HepG2 (cell line): ENCODE measurements around the gene CAMK2A. TPM values are rescaled to one million over a fixed set of nuclear protein-coding genes. Genes with fewer than 3 reads are reported as not detected.

Source experiments
- ATAC-seq: fragments of 200-7000 bp; cut with Tn5 transposase; 3 replicates; pipeline ENCODE4 v1.9.1; 2020; ENCODE audit warnings: mild to moderate bottlenecking, moderate library complexity
- BruUV-seq: library from RNA; stranded (reverse); fragments of 400-500 nt; replicated peaks from 2 replicates; lab custom pipeline; 2021; lab: Mats Ljungman, UMichigan
- CTCF ChIA-PET: fragments of 300-600 bp; formaldehyde crosslinking; extraction: SDS; loops from one replicate; lab custom pipeline; 2021; ENCODE audit warnings: low total read pairs, inconsistent platforms, low intra/inter-chr PET ratio; lab: Yijun Ruan, JAX
- POLR2A ChIA-PET: fragments of 350-600 bp; sonication (Branson Sonifier 250); formaldehyde crosslinking; loops from one replicate; lab custom pipeline; 2020; ENCODE audit warnings: antibody characterized with exemption, inconsistent platforms; lab: Yijun Ruan, JAX
- DNase-seq: peaks from one replicate; pipeline ENCODE4 v3.0.0-alpha.2; 2015; ENCODE audit warnings: low spot score
- FAIRE-seq: peaks from 3 replicates; lab custom pipeline; 2011; peaks lifted over from hg19 to GRCh38; lab: Jason Lieb, UNC
- H2AFZ ChIP-seq: one replicate; pipeline ENCODE4 v1.6.1; 2011; ENCODE audit warnings: low read length, inconsistent platforms
- H3K27ac ChIP-seq: fragments of 300-600 bp; 3 replicates; pipeline ENCODE4 v1.8.0; 2011; ENCODE audit warnings: mixed run types, mild to moderate bottlenecking, mixed read lengths, low read length, inconsistent platforms; ENCODE audit not compliant: insufficient read depth; ENCODE audit errors: extremely low read length
- H3K27me3 ChIP-seq, 2 experiments: fragments of 200-600 bp in 1 of 2; 2 replicates in 1 of 2; 3 replicates in 1 of 2; pipeline versions ENCODE4 v1.6.0 to v1.8.0; 2011; ENCODE audit warnings: low read length in 2 of 2, mild to moderate bottlenecking in 2 of 2, moderate library complexity in 2 of 2, inconsistent platforms in 1 of 2; ENCODE audit not compliant: insufficient read depth in 2 of 2, control insufficient read depth in 1 of 2
- H3K36me3 ChIP-seq, 2 experiments: fragments of 200-600 bp in 1 of 2; replicated peaks in 1 of 2; 2 replicates in 1 of 2; 3 replicates in 1 of 2; pipeline versions ENCODE4 v1.5.1 to v1.8.0; 2011; ENCODE audit warnings: low read length in 2 of 2, inconsistent platforms in 1 of 2; ENCODE audit not compliant: insufficient read depth in 2 of 2, control insufficient read depth in 1 of 2
- H3K4me1 ChIP-seq: 2 replicates; pipeline ENCODE4 v1.5.1; 2012; ENCODE audit warnings: low read length, inconsistent platforms; ENCODE audit not compliant: insufficient read depth
- H3K4me2 ChIP-seq: 2 replicates; pipeline ENCODE4 v1.6.0; 2011; ENCODE audit warnings: low read depth, low read length, inconsistent platforms
- H3K4me3 ChIP-seq, 3 experiments: fragments of 200-600 bp in 1 of 3; sonication (generic), shearing (Covaris generic) in 1 of 3; replicated peaks in 1 of 3; 2 replicates each; pipeline ENCODE4 v1.5.1; 2011 to 2016; ENCODE audit warnings: low read length in 3 of 3, inconsistent platforms in 2 of 3, low read depth in 2 of 3, mild to moderate bottlenecking in 2 of 3, control low read depth in 1 of 3, mixed read lengths in 1 of 3; ENCODE audit not compliant: insufficient read depth in 1 of 3
- H3K79me2 ChIP-seq: one replicate; pipeline ENCODE4 v1.6.1; 2011; ENCODE audit warnings: low read length, inconsistent platforms; ENCODE audit not compliant: insufficient read depth
- H3K9ac ChIP-seq: 2 replicates; pipeline ENCODE4 v1.6.0; 2011; ENCODE audit warnings: mild to moderate bottlenecking, low read depth, low read length, inconsistent platforms; ENCODE audit not compliant: insufficient read depth
- H3K9me3 ChIP-seq: 2 replicates; pipeline ENCODE4 v1.5.1; 2012; ENCODE audit warnings: mild to moderate bottlenecking, low read length
- H4K20me1 ChIP-seq: 2 replicates; pipeline ENCODE4 v1.6.0; 2011; ENCODE audit warnings: inconsistent platforms, mild to moderate bottlenecking, low read length, moderate library complexity; ENCODE audit not compliant: insufficient read depth
- GPN1 ChIP-seq: sonication (generic); formaldehyde crosslinking; IDR thresholded peaks from 2 replicates; pipeline ENCODE4 v1.5.1; 2020; ENCODE audit warnings: missing genetic modification reagents, borderline replicate concordance
- KLF12 ChIP-seq: sonication (generic); formaldehyde crosslinking; IDR thresholded peaks from 2 replicates; pipeline ENCODE4 v1.4.0; 2020; ENCODE audit warnings: missing genetic modification reagents, borderline replicate concordance
- KLF15 ChIP-seq: sonication (generic); formaldehyde crosslinking; IDR thresholded peaks from 2 replicates; pipeline ENCODE4 v1.8.1; 2023; ENCODE audit warnings: borderline replicate concordance, mild to moderate bottlenecking, inconsistent platforms, missing genetic modification reagents, mixed read lengths
- NR2F6 ChIP-seq, 2 experiments: IDR thresholded peaks; 2 replicates each; pipeline ENCODE4 v1.6.1; 2016; ENCODE audit warnings: antibody characterized with exemption in 1 of 2, mild to moderate bottlenecking in 1 of 2
- NRL ChIP-seq: sonication (generic); formaldehyde crosslinking; IDR thresholded peaks from 2 replicates; pipeline ENCODE4 v1.5.0; 2020; ENCODE audit warnings: missing genetic modification reagents, mild to moderate bottlenecking, moderate library complexity, borderline replicate concordance
- RAD21 ChIP-seq: fragments of 450-650 bp; formaldehyde crosslinking; IDR thresholded peaks from 2 replicates; pipeline ENCODE4 v1.5.0; 2020; ENCODE audit warnings: mild to moderate bottlenecking
- RXRB ChIP-seq: IDR thresholded peaks from 2 replicates; pipeline ENCODE4 v1.6.1; 2016; ENCODE audit warnings: borderline replicate concordance, missing genetic modification reagents, missing compliant biosample characterization
- SMC3 ChIP-seq: IDR thresholded peaks from 2 replicates; pipeline ENCODE4 v1.6.1; 2011; ENCODE audit warnings: low read length, improper control_type of control experiment
- STAG1 ChIP-seq: sonication (generic); formaldehyde crosslinking; IDR thresholded peaks from 2 replicates; pipeline ENCODE4 v1.4.0; 2020; ENCODE audit warnings: missing genetic modification reagents
- XRCC5 ChIP-seq: fragments of 200-400 bp; formaldehyde crosslinking; optimal IDR thresholded peaks from 2 replicates; pipeline ENCODE3; 2017; ENCODE audit warnings: mild to moderate bottlenecking, low read length
- ZNF607 ChIP-seq: sonication (generic); formaldehyde crosslinking; IDR thresholded peaks from 2 replicates; pipeline ENCODE4 v1.5.1; 2020; ENCODE audit warnings: missing genetic modification reagents, mild to moderate bottlenecking, borderline replicate concordance
- WGBS: methylation state at CpG from one replicate; pipeline ENCODE4 v1.1.6; 2017; ENCODE audit warnings: low lambda C conversion rate; 5-methylcytosine and 5-hydroxymethylcytosine counted together
- in situ Hi-C: cut with HindIII; loops from 2 replicates; pipeline ENCODE4 v1.10.0; 2017; ENCODE audit warnings: low pct_unique_long_range_greater_than_20kb; ENCODE audit not compliant: extremely low pct_ligation_motif_present
- intact Hi-C: fragments of 100-400 bp; cut with micrococcal nuclease; formaldehyde crosslinking; loops from one replicate; pipeline ENCODE4 v1.10.0; 2022; ENCODE audit not compliant: unreplicated experiment
- polyA plus RNA-seq, 8 experiments: library from polyadenylated mRNA; depleted of rRNA in 3 of 8; stranded (reverse) in 7 of 8; unstranded in 1 of 8; fragments of >200 nt; fragmentation: Illumina TruSeq in 4 of 8; extraction: Trizol in 4 of 8; gene quantifications; 2 replicates each; pipeline versions ENCODE4 v1.2.1 to v1.2.3, GENCODE V29; 2011 to 2016; ENCODE audit warnings: low read depth in 4 of 8, missing spikeins in 1 of 8, mixed read lengths in 1 of 8; ENCODE audit not compliant: insufficient read depth in 1 of 8
- total RNA-seq, 5 experiments: library from RNA; depleted of rRNA; stranded (reverse); fragments of >200 nt; fragmentation: Illumina TruSeq; extraction: Trizol; gene quantifications; 2 replicates each; pipeline ENCODE4 v1.2.3, GENCODE V29; 2016; ENCODE audit warnings: low read depth in 1 of 5
- TF ChIP-seq, protein P1 (sequence below): sonication (generic); formaldehyde crosslinking; IDR thresholded peaks from 2 replicates; pipeline ENCODE4 v1.4.0; 2020; ENCODE audit warnings: missing genetic modification reagents
- TF ChIP-seq, protein P2 (sequence below), 2 experiments: sonication (generic) in 1 of 2; formaldehyde crosslinking in 1 of 2; IDR thresholded peaks; 2 replicates each; pipeline versions ENCODE4 v1.5.1 to v1.6.1; 2011 to 2020; ENCODE audit warnings: borderline replicate concordance in 1 of 2, low read depth in 1 of 2, low read length in 1 of 2, mild to moderate bottlenecking in 1 of 2, missing genetic modification reagents in 1 of 2, moderate library complexity in 1 of 2
- TF ChIP-seq, protein P3 (sequence below): sonication (generic); formaldehyde crosslinking; conservative IDR thresholded peaks from 2 replicates; pipeline ENCODE4 v1.5.0; 2020; ENCODE audit warnings: missing genetic modification reagents

The CAMK2A gene
- total and polyA plus RNA-seq, 2 of the 13 experiments (the other 11 are each of a cell fraction or from before 2014, with no cell fraction given): 0.11 TPM; not detected in 1

DNA sequence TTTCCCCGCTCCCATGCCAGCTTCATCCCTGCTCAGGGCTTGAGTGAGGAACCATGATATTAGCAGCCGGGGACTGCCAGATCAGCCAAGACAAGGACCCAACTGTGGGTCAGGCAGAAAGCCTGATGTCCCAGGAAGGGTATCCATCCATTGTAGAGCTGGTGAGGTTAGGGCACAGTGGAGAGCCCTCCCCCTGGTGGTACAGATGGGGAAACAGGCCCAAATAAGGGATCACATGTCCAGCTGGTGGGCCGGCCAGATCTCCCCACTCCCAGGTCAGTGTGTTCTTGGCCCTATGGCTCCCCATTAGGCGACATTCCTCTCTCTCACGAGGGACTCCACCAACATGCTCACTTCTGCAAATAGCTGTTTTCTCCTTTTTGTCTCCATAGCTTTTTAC is 114.0 kb downstream of the CAMK2A start (continued):
- TF ChIP-seq, protein P1, sequence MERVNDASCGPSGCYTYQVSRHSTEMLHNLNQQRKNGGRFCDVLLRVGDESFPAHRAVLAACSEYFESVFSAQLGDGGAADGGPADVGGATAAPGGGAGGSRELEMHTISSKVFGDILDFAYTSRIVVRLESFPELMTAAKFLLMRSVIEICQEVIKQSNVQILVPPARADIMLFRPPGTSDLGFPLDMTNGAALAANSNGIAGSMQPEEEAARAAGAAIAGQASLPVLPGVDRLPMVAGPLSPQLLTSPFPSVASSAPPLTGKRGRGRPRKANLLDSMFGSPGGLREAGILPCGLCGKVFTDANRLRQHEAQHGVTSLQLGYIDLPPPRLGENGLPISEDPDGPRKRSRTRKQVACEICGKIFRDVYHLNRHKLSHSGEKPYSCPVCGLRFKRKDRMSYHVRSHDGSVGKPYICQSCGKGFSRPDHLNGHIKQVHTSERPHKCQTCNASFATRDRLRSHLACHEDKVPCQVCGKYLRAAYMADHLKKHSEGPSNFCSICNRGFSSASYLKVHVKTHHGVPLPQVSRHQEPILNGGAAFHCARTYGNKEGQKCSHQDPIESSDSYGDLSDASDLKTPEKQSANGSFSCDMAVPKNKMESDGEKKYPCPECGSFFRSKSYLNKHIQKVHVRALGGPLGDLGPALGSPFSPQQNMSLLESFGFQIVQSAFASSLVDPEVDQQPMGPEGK (CRISPR knock-in tag): no peak
- no peak for TF ChIP-seq RXRB (CRISPR knock-in tag)
- TF ChIP-seq NR2F6 (IDR thresholded peaks at IDR 0.05): no peak
- TF ChIP-seq NR2F6 (CRISPR knock-in tag; IDR thresholded peaks at IDR 0.05): peak; percentile 60; the same call in 1 of the 2 replicates
- TF ChIP-seq NRL (CRISPR knock-in tag): no peak
- TF ChIP-seq SMC3: peak; percentile 84
- TF ChIP-seq KLF15 (CRISPR knock-in tag): no peak
- no peak for TF ChIP-seq KLF12 (CRISPR knock-in tag)
- peak; percentile 75 for TF ChIP-seq XRCC5
- peak; percentile 64 for TF ChIP-seq RAD21 (CRISPR knock-in tag)
- TF ChIP-seq GPN1 (CRISPR knock-in tag): no peak
- TF ChIP-seq STAG1 (CRISPR knock-in tag): peak; percentile 71
- no peak for TF ChIP-seq ZNF607 (CRISPR knock-in tag)
- TF ChIP-seq, all 625 proteins: peak for 12

DNA sequence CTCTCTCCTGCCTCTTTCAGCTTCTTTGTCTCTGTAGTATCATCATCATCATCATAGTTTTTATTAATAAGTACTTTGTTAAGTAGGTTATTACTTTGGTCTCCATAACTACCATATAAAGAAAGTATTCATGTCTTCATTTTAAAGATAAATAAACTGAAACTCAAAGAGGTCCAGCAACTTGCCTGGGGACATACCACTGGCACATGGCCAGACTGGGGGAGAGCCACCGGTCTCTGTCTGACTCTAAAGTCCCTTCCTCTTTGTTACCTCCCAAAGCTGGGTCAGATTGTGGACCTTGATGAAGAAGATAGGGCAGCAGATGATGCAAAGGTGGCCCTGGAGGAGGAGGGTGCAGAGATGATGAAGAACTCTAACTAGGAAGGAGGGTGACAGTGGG is 114.5 kb downstream of the CAMK2A start:
- BruUV-seq: no TSS peak
- intact Hi-C loops: loop anchor here (1.0 kb wide), 2 partner anchors 43 to 45 kb away; no protein-coding TSS in a partner anchor
- POLR2A ChIA-PET: interaction anchor here (1.2 to 1.8 kb wide), 2 partner anchors 12 to 32 kb away, joined by 4 to 5 read pairs; no protein-coding TSS in a partner anchor
- TF ChIP-seq, protein P2, sequence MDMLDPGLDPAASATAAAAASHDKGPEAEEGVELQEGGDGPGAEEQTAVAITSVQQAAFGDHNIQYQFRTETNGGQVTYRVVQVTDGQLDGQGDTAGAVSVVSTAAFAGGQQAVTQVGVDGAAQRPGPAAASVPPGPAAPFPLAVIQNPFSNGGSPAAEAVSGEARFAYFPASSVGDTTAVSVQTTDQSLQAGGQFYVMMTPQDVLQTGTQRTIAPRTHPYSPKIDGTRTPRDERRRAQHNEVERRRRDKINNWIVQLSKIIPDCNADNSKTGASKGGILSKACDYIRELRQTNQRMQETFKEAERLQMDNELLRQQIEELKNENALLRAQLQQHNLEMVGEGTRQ (IDR thresholded peaks at IDR 0.05; ENCODE audit: low read depth, low read length): no peak
- TF ChIP-seq, protein P2 (CRISPR knock-in tag; IDR thresholded peaks at IDR 0.05; ENCODE audit: borderline replicate concordance): no peak
- TF ChIP-seq, protein P3, sequence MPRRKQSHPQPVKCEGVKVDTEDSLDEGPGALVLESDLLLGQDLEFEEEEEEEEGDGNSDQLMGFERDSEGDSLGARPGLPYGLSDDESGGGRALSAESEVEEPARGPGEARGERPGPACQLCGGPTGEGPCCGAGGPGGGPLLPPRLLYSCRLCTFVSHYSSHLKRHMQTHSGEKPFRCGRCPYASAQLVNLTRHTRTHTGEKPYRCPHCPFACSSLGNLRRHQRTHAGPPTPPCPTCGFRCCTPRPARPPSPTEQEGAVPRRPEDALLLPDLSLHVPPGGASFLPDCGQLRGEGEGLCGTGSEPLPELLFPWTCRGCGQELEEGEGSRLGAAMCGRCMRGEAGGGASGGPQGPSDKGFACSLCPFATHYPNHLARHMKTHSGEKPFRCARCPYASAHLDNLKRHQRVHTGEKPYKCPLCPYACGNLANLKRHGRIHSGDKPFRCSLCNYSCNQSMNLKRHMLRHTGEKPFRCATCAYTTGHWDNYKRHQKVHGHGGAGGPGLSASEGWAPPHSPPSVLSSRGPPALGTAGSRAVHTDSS (CRISPR knock-in tag): no peak

More for the DNA sequence above, 114.5 kb downstream of the CAMK2A start:
- Histone ChIP-seq H4K20me1 (no peaks in the 10 kb centered on the region), H3K4me2 (no peak overlapping the region), H3K9ac (no peak overlapping the region), H3K27me3 (peaks cover 0 to 28% of the 10 kb centered on the region in 2 experiments; a peak in 3 of 5 replicates), H2AFZ (no peak overlapping the region), H3K36me3 (no peaks in the 10 kb centered on the region), H3K9me3 (no peaks in the 10 kb centered on the region), H3K4me1 (peaks cover 5% of the 10 kb centered on the region), H3K4me3 (no peak overlapping the region), H3K27ac (no peak overlapping the region), H3K79me2 (no peaks in the 10 kb centered on the region)
- FAIRE-seq (no peak), ATAC-seq (no peak), DNase-seq (no peak)
- WGBS: 0% methylated on average over 1 of the region's 1 CpG
- in situ Hi-C loops: loop anchor here (5.0 kb wide), 1 partner anchor 48 kb away; no protein-coding TSS in a partner anchor
- CTCF ChIA-PET: interaction anchor here (1.2 to 2.4 kb wide), 4 partner anchors 14 to 45 kb away, joined by 5 to 30 read pairs (median 8); no protein-coding TSS in a partner anchor
